Limb (tissue), 2 donors: Measurements from ENCODE around the gene AGBL4.
A peak's percentile ranks its signal among the peaks of the same experiment; 100 is the strongest.
"Not testable (repeated sequence)": the region's sequence is repeated elsewhere in the genome, so short reads cannot be mapped to it uniquely, and the experiment has no call there.

Source experiments
- DNase-seq, 2 donors: peaks; one replicate each; pipeline ENCODE4 v3.0.0-alpha.2; 2016; ENCODE audit errors: extremely low spot score in 2 of 2

AGBL4 gene

GRCh38 chr1:49048188-49048587, 975.6 kb downstream of the AGBL4 start:
- no peak for DNase-seq

GRCh38 chr1:49046305-49046704, 977.4 kb downstream of the AGBL4 start:
- DNase-seq = no peak

- no peak for DNase-seq
Observed at GRCh38 chr1:49045371-49045770, 978.4 kb downstream of the AGBL4 start.

GRCh38 chr1:49036700-49037099, 987.1 kb downstream of the AGBL4 start:
- DNase-seq = no peak

- no peak for DNase-seq
Observed at GRCh38 chr1:49028396-49028795, 995.4 kb downstream of the AGBL4 start.

GRCh38 chr1:49026230-49026811, 997.4 kb downstream of the AGBL4 start:
- peak in 1 of 2 donors; percentile 15 for DNase-seq

GRCh38 chr1:49016030-49016977, 1007.5 kb downstream of the AGBL4 start:
- no peak for DNase-seq

GRCh38 chr1:49013079-49013478, 1010.7 kb downstream of the AGBL4 start:
- no peak for DNase-seq

- DNase-seq = not testable (repeated sequence)
Observed at GRCh38 chr1:49002981-49003380, 1020.8 kb downstream of the AGBL4 start.

- no peak for DNase-seq
Observed at GRCh38 chr1:48999321-48999720, 1024.4 kb downstream of the AGBL4 start.

- DNase-seq = no peak
Observed at GRCh38 chr1:48996311-48996710, 1027.4 kb downstream of the AGBL4 start.

GRCh38 chr1:48988633-48989197, 1035.0 kb downstream of the AGBL4 start:
- DNase-seq = no peak

- no peak for DNase-seq
Observed at GRCh38 chr1:48979940-48980339, 1043.8 kb downstream of the AGBL4 start.

GRCh38 chr1:48978413-48978812, 1045.3 kb downstream of the AGBL4 start:
- no peak for DNase-seq

GRCh38 chr1:48977273-48977672, 1046.5 kb downstream of the AGBL4 start:
- DNase-seq = no peak

GRCh38 chr1:48969971-48970370, 1053.8 kb downstream of the AGBL4 start:
- no peak for DNase-seq

- DNase-seq = no peak
Observed at GRCh38 chr1:48967318-48967717, 1056.4 kb downstream of the AGBL4 start.

- DNase-seq = no peak
Observed at GRCh38 chr1:48966583-48966982, 1057.2 kb downstream of the AGBL4 start.

GRCh38 chr1:48960320-48960719, 1063.4 kb downstream of the AGBL4 start:
- DNase-seq = no peak

- DNase-seq = no peak
Observed at GRCh38 chr1:48955774-48956173, 1068.0 kb downstream of the AGBL4 start.

- DNase-seq = no peak
Observed at GRCh38 chr1:48953617-48954016, 1070.1 kb downstream of the AGBL4 start.

GRCh38 chr1:48948562-48948961, 1075.2 kb downstream of the AGBL4 start:
- no peak for DNase-seq
